WTC11 (cell line): ENCODE measurements around the gene FBXO45.

Experiments
- CREB1 ChIP-seq: sonication (generic); formaldehyde crosslinking; IDR thresholded peaks from 2 replicates; pipeline ENCODE4 v1.8.0; 2023; ENCODE audit warnings: mild to moderate bottlenecking, missing genetic modification reagents
- ZNF138 ChIP-seq: sonication (generic); formaldehyde crosslinking; conservative IDR thresholded peaks from 2 replicates; pipeline ENCODE4 v1.8.1; 2022; ENCODE audit warnings: mild to moderate bottlenecking, moderate library complexity, missing genetic modification reagents
- TF ChIP-seq, protein P1 (sequence below): fragments of 200-600 bp; IDR thresholded peaks from 2 replicates; pipeline ENCODE4 v1.8.0; 2022; ENCODE audit warnings: antibody characterized with exemption

DNA sequence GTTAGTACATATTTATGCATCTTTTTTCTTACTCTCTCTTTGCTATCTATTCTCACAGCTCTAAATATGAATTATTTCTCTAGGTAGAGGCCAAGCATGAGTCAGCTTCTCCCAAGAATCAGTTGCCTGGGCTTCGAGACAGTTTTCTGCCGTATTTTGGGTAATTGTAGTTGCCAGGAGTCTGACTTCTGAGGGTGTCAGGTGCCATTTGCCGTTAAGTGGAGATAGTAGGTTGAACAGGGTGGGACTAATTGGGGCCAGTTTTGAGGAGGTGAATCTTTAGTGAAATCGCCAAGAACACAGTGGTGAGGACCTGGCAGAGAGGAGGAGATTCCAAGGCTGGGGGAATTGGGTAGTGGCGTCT, 63.2 kb downstream of the FBXO45 start:
- TF ChIP-seq, protein P1, sequence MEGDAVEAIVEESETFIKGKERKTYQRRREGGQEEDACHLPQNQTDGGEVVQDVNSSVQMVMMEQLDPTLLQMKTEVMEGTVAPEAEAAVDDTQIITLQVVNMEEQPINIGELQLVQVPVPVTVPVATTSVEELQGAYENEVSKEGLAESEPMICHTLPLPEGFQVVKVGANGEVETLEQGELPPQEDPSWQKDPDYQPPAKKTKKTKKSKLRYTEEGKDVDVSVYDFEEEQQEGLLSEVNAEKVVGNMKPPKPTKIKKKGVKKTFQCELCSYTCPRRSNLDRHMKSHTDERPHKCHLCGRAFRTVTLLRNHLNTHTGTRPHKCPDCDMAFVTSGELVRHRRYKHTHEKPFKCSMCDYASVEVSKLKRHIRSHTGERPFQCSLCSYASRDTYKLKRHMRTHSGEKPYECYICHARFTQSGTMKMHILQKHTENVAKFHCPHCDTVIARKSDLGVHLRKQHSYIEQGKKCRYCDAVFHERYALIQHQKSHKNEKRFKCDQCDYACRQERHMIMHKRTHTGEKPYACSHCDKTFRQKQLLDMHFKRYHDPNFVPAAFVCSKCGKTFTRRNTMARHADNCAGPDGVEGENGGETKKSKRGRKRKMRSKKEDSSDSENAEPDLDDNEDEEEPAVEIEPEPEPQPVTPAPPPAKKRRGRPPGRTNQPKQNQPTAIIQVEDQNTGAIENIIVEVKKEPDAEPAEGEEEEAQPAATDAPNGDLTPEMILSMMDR = no peak
- no peak for TF ChIP-seq ZNF138 (CRISPR knock-in tag)
- TF ChIP-seq CREB1 = no peak
